ENCODE results near the gene KRT74. TPM values are rescaled to one million over a fixed set of nuclear protein-coding genes. Genes with fewer than 3 reads are reported as not detected.

KRT74 gene
- total RNA-seq, 1 donor from 2014 or later, result not detected

DNA sequence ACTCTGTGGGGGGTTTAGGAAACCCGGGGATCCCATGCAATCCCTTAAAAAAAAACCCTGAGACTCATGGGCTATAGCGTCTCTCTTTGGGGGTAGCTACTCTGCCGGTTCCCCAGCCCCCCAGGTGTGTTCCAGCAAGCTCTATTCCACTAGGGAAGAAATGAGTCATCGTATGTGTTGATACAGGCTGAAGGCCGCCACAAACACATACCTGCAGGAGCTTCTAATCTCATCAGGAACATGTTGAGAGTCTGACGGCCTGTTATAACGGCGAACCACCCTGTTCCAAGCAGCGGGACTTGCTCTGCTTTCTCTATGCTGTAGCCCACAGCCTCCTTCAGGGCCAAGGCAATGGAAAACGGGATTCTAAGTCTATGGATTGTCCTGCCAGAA, 52.5 kb downstream of the KRT74 start:
- peak; percentile 33 for DNase-seq (ENCODE audit: low spot score)

DNA sequence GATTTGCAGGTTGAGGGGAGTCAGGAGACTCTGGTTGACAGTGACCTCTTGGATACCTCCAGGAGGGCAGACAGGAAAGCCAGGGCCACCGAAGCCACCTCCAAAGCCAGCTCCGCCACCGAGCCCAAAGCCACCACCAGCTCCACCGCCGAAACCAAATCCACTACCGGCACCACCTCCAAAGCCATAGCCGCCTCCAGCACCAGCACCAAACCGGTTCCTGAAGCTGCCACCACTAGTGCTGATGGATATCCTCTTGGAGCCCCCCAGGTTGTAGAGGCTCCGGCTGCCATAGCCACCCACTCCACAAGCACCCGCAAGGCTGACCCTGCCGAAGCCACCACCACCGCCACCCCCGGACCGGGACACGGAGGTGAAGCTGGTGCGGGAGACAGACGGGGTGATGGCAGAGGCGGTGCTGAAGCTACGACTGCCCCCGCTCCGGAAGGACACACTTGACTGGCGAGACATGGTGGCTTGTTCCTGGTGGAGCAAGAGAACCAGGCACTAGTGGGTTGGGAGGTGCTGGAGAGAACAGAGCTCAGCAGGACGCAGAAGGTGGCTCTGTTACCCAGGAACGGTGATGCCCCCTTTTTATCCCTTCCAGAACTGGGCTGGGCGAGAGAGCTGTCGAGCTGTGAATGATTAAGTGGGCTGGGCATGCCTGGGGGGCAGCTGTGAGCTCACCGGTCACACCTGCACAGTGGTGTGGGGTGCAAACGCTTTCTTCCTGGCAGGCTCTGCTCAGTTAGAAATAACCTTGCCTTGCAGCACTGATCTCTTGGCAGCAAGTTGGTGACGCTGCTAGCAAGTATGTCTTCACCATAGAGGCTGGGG, 53.6 kb downstream of the KRT74 start, which contains the start of gene KRT5:
KRT5 (minus strand) TSS at position 569 of the 837 bp plus-strand sequence; CDS start at position 471, 98 bp downstream.
- DNase-seq (ENCODE audit: low spot score), result peak; percentile 8

DNA sequence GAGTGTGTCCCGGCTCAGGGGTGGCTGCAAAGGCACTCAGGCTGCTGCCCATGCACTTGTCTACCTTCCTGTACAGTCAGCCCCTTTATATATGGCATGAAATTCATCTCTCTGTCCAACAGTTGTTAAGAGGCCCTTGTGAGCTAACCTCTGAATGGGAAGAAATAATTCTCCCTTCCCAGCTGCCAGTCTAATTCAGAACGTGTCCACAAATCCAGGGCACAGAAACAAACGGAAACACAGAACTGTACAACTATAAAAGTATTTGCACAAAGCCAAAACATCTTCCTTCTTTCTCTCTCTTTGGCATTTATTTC, 54.3 kb downstream of the KRT74 start:
- peak; percentile 6 for DNase-seq (ENCODE audit: low spot score)

DNA sequence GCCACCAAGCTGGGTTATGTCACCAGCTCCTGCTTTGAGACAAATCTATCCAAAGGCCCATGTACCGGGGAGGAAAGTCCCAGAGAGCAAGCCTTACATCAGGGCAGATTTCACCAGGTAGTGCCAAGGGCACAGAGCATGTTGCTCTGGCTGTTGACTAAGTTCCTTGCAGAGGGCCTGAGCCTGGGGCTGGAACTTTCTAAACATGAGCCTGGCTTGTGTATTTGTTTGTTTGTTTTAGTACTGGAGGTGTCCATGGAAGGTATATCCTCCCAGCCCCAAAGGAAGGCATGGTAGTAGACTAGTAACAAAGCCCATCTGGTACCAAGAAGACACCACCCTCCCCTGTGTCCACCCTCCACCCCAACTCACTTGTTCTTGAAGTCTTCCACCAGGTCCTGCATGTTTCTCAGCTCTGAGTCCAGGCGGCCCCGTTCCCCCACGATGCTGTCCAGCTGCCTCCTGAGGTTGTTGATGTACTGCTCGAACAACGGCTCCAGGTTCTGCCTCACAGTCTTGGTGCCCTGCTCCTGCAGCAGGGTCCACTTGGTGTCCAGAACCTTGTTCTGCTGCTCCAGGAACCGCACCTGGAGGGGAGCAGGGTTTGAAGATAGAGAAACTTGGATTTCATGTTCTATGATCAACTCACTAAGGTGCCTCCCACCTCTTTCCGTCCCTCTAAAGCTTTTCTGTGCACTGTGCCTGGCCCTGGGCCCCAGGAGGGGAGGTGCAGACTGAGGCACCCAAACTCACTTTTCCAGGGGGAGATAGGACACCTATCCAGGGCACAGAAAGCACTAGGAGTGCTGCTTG, 54.9 kb downstream of the KRT74 start:
- peak; percentile 6 for DNase-seq (ENCODE audit: low spot score)

DNA sequence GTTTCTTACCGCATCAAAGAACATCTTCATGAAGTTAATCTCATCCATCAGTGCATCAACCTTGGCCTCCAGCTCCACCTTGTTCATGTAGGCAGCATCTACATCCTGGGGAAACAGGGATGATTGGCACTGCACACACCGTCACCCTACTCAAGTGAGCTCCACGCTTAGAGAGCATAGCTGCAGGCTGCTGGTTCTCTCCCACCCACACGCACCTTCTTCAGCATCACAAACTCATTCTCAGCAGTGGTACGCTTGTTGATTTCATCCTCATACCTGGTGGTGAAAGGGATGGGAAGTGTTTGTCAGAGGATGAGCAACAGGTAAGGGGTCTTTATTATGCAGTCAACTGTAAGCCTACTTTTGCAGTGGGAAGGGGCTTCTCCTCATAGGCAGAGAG, 55.8 kb downstream of the KRT74 start:
- DNase-seq (ENCODE audit: low spot score), result peak; percentile 0

DNA sequence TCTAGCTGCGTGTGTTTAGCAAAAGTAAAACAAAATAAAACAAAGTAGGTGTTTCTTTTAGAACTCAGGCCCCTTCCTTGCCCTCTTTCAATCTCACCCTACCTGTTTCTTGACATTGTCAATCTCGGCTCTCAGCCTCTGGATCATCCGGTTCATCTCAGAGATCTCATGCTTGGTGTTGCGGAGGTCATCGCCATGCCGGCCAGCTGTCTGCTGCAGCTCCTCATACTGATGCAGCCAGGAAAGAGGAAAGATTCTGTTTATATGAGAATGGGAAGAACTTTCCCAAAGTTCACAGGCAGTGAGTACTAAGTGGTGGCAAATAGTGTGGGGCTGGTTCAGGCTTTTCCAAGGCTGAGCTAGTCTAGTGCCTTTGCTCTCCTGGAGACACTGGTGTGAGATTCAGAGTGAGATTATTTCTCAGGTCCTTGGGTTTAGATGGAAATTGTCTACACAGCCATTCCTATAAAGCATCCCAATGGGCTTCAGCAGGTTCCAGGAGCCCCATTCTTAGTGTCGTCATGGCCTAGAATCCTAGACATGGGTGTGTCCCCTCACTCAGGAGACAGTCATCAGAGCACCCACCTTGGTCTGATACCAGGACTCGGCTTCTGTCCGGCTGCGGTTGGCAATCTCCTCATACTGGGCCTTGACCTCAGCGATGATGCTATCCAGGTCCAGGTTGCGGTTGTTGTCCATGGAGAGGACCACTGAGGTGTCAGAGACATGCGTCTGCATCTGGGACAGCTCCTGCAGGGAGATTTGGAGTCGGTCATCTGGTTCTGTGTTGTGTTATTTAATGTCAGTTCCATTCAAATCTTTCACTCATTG, 56.4 kb downstream of the KRT74 start:
- peak; percentile 5 for DNase-seq (ENCODE audit: low spot score)

DNA sequence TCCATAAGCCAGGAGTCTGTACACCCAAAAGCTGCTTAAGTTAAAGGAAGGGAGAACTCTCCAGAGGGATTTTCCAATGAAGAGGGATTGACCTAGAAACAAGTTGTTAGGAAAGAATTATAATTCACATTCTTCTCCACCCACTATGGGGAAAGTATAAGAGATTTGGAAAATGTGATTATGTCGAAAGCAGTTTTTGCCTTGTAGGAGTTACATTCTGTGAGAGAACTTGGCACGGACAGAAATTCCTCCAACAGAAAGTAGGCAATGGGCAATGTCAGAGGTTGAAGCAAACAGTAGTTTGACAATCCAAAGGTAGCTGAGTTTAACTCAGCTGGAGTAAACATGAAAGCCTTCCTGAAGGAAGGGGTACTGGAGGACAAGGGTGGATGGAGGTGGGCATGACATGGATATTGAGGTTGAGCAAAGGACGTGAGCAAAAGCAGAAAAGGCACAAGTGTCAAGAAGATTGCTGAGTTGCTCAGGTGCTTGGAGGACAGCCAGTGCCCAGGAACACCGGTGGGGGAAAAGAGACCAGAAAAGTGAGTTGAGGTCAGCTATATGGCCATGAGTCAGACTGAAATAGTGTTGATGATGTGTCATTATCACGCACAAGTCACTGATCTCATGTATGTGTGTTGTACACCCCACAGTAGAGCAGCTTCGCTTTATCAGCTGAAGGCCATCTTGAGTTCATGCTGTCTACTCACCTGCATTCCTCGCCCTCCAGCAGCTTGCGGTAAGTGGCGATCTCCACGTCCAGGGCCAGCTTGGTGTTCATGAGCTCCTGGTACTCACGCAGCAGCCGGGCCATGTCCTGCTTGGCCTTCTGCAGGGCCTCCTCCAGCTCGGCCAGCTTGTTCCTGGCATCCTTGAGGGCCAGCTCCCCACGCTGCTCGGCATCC, 57.5 kb downstream of the KRT74 start:
- peak; percentile 6 for DNase-seq (ENCODE audit: low spot score)

Other genes with a start within 250 kb of the KRT74 start
- not detected for gene KRT85, start 206.4 kb downstream of the KRT74 start, total RNA-seq
- not detected for gene KRT84, start 188.2 kb downstream of the KRT74 start, total RNA-seq
- gene KRT82, start 167.5 kb downstream of the KRT74 start, total RNA-seq, result not detected
- not detected for gene KRT75, start 139.5 kb downstream of the KRT74 start, total RNA-seq
- gene KRT6B, start 121.7 kb downstream of the KRT74 start, total RNA-seq, result not detected
- not detected for gene KRT6C, start 100.0 kb downstream of the KRT74 start, total RNA-seq
- not detected for gene KRT6A, start 80.6 kb downstream of the KRT74 start, total RNA-seq
- gene KRT5, start 53.4 kb downstream of the KRT74 start, total RNA-seq, result not detected
- not detected for gene KRT71, start 20.7 kb downstream of the KRT74 start, total RNA-seq
- gene KRT72, start 27.6 kb upstream of the KRT74 start, total RNA-seq, result not detected
- not detected for gene KRT73, start 44.7 kb upstream of the KRT74 start, total RNA-seq
- gene KRT2, start 78.4 kb upstream of the KRT74 start, total RNA-seq, result not detected
- 2.9 TPM for gene KRT1, start 106.6 kb upstream of the KRT74 start, total RNA-seq
- gene KRT77, start 129.7 kb upstream of the KRT74 start, total RNA-seq, result not detected
- not detected for gene KRT76, start 203.5 kb upstream of the KRT74 start, total RNA-seq
- gene KRT3, start 222.3 kb upstream of the KRT74 start, total RNA-seq, result not detected
- not detected for gene KRT4, start 240.3 kb upstream of the KRT74 start, total RNA-seq

Measured in mucosa of gallbladder (tissue), 1 donor.